ES-I3 (cell line): ENCODE data around the gene PREP.

ENCODE experiments used
- H3K36me3 ChIP-seq: 2 replicates; pipeline ENCODE4 v1.6.1; 2013; ENCODE audit warnings: mild to moderate bottlenecking, low read length, control low read depth, moderate library complexity; ENCODE audit not compliant: insufficient read depth
- H3K4me1 ChIP-seq: 2 replicates; pipeline ENCODE4 v1.6.1; 2013; ENCODE audit warnings: mild to moderate bottlenecking, control low read depth, low read length; ENCODE audit not compliant: insufficient read depth
- H3K9ac ChIP-seq: 2 replicates; pipeline ENCODE4 v1.6.1; 2013; ENCODE audit warnings: low read depth, mild to moderate bottlenecking, low read length, moderate library complexity
- H3K9me3 ChIP-seq: 2 replicates; pipeline ENCODE4 v1.6.1; 2013; ENCODE audit warnings: mild to moderate bottlenecking, low read length, moderate library complexity; ENCODE audit not compliant: control insufficient read depth, insufficient read depth

PREP gene

DNA sequence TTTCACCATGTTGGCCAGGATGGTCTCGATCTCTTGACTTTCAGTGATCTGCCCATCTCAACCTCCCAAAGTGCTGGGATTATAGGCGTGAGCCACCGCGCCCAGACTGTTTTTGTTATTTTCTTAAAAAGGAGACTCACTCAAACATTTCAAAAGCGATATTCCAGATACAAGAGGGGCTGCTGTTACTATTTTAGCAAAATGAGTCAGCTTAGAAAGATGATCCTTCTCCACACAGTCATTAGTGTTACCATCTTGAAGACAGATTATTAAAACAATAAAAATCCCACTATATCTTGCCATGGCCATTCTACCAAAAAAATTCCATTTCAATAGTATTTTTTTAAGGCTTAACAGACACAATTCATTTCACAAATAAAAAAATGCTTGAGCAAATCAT is 102.8 kb downstream of the PREP start:
- no peaks in the 10 kb centered on the region for H3K36me3 ChIP-seq
- no peaks in the 10 kb centered on the region; the same call in 1 of the 2 replicates for H3K9me3 ChIP-seq
- no peak overlapping the region for H3K9ac ChIP-seq
- H3K4me1 ChIP-seq = peaks cover 8% of the 10 kb centered on the region; the same call in 1 of the 2 replicates

DNA sequence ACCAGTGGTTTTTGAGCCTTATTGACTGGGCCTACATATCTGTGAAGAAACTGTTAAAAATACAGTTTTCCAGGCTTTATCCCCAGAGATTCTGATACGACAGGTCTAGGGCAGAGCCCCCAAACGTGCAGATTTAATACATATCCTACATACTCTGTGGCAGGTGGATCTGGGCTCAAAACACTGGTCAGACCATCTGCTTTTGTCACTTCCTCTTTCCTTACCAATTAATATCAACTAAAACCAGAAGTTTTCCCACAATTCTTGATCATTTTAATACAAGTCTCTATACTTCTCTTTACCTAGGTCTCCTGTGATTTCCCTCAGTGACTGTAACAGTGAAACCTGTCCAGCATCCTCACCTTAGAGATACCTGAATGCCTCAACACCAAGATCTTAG is 108.8 kb downstream of the PREP start:
- Histone ChIP-seq H3K9ac (no peak overlapping the region), H3K36me3 (no peaks in the 10 kb centered on the region), H3K4me1 (no peaks in the 10 kb centered on the region), H3K9me3 (no peaks in the 10 kb centered on the region)

DNA sequence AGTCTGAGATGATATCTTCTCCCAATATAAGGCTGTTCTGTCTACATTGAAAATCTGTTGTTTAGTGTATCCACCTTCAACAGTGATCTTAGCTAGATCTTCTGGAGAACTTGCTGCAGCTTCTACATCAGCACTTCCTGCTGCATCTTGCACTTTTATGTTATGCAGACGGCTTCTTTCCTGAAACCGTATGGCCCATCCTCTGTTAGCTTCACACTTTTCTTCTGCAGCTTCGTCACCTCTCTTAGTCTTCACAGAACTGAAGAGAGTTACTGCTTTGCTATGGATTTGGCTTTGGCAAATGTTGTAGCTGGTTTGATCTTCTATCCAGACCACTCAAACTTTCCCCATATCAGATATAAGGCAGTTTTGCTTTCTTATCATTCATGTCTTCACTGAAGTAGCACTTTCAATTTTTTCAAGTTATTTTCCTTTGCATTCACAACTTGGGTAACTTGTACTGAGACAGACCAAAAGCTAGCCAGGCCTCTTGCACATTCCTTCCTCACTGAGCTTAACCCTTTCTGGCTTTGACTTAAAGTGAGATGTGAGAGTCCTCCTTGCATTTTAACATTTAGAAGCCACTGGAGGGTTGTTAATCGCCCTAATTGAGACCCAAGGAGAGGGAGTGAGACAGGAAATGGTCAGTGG is 110.1 kb downstream of the PREP start:
- Histone ChIP-seq H3K9ac (no peak overlapping the region), H3K4me1 (no peaks in the 10 kb centered on the region), H3K36me3 (no peaks in the 10 kb centered on the region), H3K9me3 (no peaks in the 10 kb centered on the region)

DNA sequence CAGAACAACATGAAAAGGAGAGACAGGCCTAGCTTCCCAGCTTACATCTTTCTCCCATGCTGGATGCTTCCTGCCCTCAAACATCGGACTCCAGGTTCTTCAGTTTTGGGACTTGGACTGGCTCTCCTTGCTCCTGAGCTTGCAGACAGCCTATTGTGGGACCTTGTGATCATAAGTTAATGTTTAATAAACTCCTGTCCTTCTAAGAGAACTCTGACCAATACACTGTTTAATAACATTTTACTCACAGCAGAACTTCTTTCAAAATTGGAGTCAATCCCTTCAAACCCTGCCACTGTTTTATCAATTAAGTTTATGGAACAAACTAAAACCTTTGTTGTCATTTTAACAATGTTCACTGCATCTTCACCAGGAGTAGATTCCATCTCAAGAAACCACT is 111.4 kb downstream of the PREP start:
- Histone ChIP-seq H3K9ac (no peak overlapping the region), H3K4me1 (no peaks in the 10 kb centered on the region), H3K36me3 (no peaks in the 10 kb centered on the region), H3K9me3 (no peaks in the 10 kb centered on the region)

DNA sequence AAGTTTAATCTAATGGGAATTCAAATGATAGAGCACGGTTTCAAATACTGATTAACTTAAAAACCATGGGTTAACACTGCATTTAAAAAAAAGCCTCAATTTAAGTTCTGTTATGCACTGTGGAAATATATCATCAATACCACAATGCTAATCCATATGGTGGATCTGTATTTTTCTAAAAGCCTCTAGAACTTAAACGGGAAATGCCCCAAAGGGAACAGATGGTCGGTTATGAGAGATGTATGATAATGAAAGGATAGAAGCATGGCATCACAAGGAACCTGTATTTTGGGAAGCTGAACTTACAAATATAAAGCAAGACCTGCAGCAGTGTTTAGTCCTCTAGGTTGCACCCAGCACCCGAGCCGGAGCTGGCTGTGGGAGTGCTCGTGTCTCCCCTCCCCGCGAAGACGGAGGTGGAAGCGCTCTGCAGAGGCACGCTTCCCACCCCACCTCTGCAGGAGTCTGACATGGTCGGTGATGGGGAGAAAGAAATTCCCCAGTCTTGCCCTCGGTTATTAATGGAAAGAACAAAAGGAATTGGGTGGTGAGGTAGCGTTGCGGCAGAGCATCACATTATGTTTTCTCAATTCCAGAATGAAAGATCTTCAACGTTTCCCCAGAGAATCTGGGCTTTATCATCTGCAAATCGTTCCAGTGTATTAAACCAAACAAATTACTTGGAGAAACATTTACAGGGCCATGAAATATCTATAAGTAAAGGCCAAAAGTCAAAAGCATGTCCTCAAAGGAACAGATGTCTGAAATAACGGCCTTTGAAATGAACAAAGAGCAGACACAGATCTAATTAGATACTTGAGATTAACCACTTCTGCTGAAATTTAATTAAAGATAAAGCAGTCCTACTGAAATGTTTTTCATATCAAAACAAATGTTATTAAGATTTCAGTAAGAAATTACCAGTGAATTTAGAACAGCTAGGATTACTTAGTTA is 120.0 kb downstream of the PREP start:
- H3K4me1 ChIP-seq = no peaks in the 10 kb centered on the region
- peaks cover 11% of the 10 kb centered on the region for H3K36me3 ChIP-seq
- no peak overlapping the region for H3K9ac ChIP-seq
- no peaks in the 10 kb centered on the region for H3K9me3 ChIP-seq

DNA sequence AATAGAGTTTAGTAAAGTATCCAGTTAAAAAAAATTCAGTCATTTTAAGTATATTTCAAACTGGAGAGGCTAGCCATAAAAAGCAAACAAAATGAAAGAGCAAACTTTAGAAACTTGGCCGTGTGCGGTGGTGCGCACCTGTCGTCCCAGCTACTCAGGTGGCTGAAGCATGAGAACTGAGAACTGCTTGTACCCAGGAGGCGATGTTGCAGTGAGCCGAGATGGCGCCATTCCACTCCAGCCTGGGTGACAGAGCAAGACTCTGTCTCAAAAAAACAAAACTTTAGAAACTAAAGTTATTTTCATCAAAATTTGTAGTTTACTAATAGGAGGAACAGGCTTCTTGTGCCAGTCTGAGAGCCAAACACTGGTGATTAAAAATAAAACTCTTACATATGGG is 122.8 kb downstream of the PREP start:
- Histone ChIP-seq H3K36me3 (peaks cover 14% of the 10 kb centered on the region), H3K9me3 (no peaks in the 10 kb centered on the region), H3K4me1 (no peaks in the 10 kb centered on the region), H3K9ac (no peak overlapping the region)

DNA sequence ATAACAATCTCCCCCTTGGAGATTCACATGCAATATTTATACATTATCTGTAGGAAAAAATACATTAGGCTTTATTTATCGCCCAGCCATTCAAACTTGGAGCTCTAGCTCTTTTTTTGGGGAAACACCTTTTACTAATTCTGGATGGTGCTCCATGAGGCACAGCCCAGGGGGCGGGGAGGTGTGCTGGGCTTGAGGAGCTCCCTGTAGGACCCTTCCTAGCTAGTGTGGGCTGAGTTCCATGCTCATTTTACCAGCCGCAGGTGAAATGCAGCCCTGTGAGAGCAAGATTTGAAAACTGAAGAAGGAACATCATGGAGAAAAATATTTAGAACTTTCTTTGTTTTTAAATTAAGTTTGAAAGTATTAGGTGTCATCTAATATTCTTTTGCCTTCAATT is 123.4 kb downstream of the PREP start:
- H3K9me3 ChIP-seq = no peaks in the 10 kb centered on the region
- H3K36me3 ChIP-seq = peaks cover 17% of the 10 kb centered on the region
- H3K9ac ChIP-seq = no peak overlapping the region
- no peaks in the 10 kb centered on the region for H3K4me1 ChIP-seq

DNA sequence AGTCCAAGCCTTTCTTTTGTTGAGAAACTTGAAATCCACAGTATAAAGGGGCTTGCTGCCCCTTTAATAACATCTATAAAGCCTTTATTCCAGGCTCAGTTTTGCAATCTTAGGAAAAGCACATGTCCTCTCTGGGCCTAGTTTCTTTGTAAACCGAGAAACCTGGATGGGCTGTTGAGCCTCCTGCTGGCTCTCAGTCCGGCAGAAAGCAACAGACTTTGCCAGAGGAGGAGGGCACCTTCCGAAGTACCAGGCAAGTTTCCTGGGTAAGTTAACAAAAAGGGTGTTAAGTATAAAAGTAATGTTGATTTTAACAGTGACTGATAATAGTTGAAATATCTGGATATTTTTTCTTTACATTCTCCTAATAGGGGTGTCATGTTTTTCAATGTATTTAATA is 124.1 kb downstream of the PREP start:
- no peaks in the 10 kb centered on the region for H3K9me3 ChIP-seq
- H3K4me1 ChIP-seq = no peaks in the 10 kb centered on the region
- peaks cover 17% of the 10 kb centered on the region for H3K36me3 ChIP-seq
- H3K9ac ChIP-seq = no peak overlapping the region

DNA sequence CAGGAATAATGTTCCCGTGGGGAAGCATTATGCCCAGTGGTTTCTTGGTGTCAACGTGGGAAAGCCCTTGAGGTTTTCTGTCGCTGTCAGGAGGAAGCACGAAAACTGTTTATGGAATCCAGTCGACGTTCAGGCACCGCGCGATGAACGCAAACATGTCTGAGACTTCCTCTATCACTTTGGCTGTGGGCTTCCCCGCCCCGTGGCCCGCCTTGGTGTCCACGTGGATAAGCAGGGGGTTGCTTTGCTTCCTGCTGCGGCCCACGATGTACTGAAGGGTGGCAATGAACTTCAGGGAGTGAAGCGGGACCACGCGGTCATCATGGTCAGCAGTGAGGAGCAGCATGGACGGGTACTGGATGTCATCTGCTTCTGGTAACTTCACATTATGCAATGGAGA is 124.8 kb downstream of the PREP start:
- Histone ChIP-seq H3K36me3 (peaks cover 17% of the 10 kb centered on the region), H3K4me1 (no peaks in the 10 kb centered on the region), H3K9ac (no peak overlapping the region), H3K9me3 (no peaks in the 10 kb centered on the region)

DNA sequence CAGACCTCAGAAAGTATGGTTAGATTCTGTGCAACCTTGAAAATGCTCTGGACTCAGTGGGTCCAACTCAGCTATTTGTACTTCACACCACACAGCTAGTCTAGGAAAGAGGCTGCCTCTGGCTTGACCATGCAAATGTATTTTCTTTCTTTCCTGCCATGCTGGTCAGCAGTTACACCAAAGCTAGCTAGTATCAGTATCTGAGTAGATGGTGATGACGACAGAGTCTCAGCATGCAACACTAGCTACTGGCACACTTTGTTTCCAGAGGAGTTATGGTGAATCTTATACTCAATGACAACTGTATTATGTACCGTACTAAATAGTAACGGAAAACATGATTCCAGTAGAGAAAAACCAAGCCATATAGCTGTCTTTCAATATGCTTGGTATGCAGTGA is 126.5 kb downstream of the PREP start:
- H3K4me1 ChIP-seq = no peaks in the 10 kb centered on the region
- no peak overlapping the region for H3K9ac ChIP-seq
- peaks cover 12% of the 10 kb centered on the region for H3K36me3 ChIP-seq
- no peaks in the 10 kb centered on the region for H3K9me3 ChIP-seq

DNA sequence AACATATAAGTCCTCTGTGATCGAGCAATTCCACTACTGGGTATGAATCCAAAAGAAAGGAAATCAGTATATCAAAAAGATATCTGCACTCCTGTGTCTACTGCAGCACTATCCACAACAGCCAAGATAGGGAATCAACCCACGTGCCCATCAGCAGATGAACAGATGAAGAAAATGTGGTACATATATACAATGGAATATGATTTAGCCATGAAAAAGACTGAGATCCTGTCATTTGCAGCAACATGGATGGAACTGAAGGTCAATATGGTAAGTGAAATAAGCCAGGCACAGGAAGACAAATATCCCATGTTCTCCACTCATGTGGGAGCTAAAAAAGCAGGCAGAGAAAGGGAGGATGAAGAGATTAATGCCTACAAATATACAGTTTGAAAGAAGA is 127.3 kb downstream of the PREP start:
- Histone ChIP-seq H3K36me3 (peaks cover 12% of the 10 kb centered on the region), H3K4me1 (no peaks in the 10 kb centered on the region), H3K9me3 (no peaks in the 10 kb centered on the region), H3K9ac (no peak overlapping the region)

DNA sequence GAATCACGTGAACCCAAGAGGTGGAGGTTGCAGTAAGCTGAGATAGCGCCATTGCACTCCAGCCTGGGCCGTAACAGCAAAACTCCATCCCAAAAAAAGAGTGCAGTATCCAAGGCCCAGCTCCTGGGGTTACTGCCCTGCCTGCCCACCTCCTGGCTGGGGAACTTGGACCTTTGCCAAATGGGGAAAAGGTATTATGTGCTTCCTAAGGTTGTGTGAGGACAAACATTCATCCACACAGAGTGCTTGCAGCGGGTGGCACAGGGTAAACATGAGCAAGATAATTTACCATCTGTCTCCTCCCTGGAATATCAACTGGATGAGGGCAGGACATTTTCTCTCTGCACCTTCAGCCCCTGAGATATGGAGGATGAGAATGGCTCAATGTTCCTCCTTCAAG is 128.2 kb downstream of the PREP start:
- H3K9me3 ChIP-seq = no peaks in the 10 kb centered on the region
- H3K36me3 ChIP-seq = peaks cover 12% of the 10 kb centered on the region
- no peaks in the 10 kb centered on the region for H3K4me1 ChIP-seq
- no peak overlapping the region for H3K9ac ChIP-seq

DNA sequence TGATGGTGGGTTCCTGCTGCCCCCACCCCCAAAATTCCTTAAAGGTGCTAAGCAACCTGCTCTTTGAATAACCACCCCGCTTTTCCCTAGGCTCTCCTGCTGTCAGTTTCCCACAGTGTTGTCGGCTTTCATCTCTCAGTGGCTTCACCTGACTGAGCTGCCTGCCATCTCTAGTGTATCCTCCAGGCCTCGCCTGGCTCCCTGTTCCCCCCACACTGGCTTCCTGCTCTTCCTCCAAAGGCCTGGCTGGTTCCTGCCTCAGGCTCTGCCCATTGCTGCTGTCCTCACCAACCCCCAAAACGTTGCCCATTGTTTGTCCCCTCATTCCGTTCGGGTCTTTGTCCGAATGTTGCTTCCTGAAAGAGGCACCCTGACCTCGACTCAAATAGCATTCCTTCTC is 129.3 kb downstream of the PREP start:
- Histone ChIP-seq H3K4me1 (no peaks in the 10 kb centered on the region), H3K9ac (no peak overlapping the region), H3K36me3 (peaks cover 11% of the 10 kb centered on the region), H3K9me3 (no peaks in the 10 kb centered on the region)

DNA sequence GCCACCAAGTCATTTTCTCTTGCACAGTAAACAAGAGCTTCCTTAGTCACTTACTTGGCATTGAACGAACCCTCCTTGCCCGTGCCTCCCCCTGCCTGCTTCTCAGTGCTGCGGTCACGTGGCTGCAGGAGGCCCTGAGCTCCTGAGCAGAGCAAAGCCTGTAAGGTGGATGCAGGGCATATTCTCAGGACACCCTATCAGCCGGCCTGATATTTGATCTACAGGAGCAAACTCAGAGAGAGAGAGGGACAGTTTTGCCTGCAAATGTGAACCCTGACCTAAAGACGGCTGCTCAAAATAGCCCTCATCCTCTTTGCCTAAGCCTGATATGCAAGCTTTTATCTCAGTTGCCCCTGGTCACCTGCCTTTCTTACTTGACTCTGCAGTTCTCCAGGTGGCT is 130.1 kb downstream of the PREP start:
- no peak overlapping the region for H3K9ac ChIP-seq
- H3K36me3 ChIP-seq = peaks cover 5% of the 10 kb centered on the region
- no peaks in the 10 kb centered on the region for H3K9me3 ChIP-seq
- H3K4me1 ChIP-seq = no peaks in the 10 kb centered on the region

DNA sequence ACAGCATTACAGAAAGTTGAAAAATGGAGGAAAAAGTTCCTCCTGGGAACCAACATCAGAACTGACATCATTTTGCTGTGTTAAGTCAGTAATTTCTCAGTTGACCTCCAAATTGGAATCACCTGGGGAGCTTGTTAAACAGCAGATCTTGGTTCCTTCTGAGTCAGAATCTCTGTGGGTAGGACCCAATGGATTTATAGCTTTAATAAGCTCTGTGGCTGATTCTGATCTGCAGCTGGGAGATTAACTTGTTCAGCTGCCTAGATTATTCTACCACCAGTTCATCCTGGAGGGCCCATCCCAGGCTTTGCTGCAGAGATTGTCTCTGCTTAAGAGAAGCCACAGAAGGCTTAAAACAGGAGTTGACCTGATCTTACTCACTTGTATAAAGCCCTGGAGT is 132.4 kb downstream of the PREP start:
- Histone ChIP-seq H3K9ac (no peak overlapping the region), H3K9me3 (no peaks in the 10 kb centered on the region), H3K36me3 (peaks cover 3% of the 10 kb centered on the region; the same call in 1 of the 2 replicates), H3K4me1 (no peaks in the 10 kb centered on the region)
